A549 (cell line): Measurements from ENCODE around the gene CTSC.

Source experiments
- CTCF ChIP-seq: fragments of >200 bp; sonication (Bioruptor Twin); formaldehyde crosslinking; IDR thresholded peaks from 3 replicates; pipeline ENCODE4 v1.5.1; 2016
- E2F6 ChIP-seq: IDR thresholded peaks from 2 replicates; pipeline ENCODE4 v1.6.1; 2012; ENCODE audit warnings: low read depth, borderline replicate concordance
- JUN ChIP-seq, 2 experiments: fragments of >200 bp; sonication (Bioruptor Twin); formaldehyde crosslinking; IDR thresholded peaks; 2 replicates in 1 of 2; 3 replicates in 1 of 2; pipeline ENCODE4 v1.6.1; 2016 to 2017
- MAFK ChIP-seq: fragments of 450-650 bp; IDR thresholded peaks from 2 replicates; pipeline ENCODE4 v1.6.1; 2014; ENCODE audit not compliant: partially characterized antibody
- POLR2A ChIP-seq: IDR thresholded peaks from 2 replicates; pipeline ENCODE4 v1.6.1; 2012; ENCODE audit warnings: mild to moderate bottlenecking, low read length
- POLR2AphosphoS2 ChIP-seq: conservative IDR thresholded peaks from 2 replicates; pipeline ENCODE4 v1.6.1; 2012; ENCODE audit warnings: low read length, improper control_type of control experiment, inconsistent platforms
- REST ChIP-seq: fragments of 200-600 bp; sonication (generic); IDR thresholded peaks from 2 replicates; pipeline ENCODE4 v1.6.1; 2016; ENCODE audit warnings: antibody characterized with exemption, mild to moderate bottlenecking, moderate library complexity
- RFX5 ChIP-seq: fragments of 450-650 bp; IDR thresholded peaks from 2 replicates; pipeline ENCODE4 v1.7.1; 2014; ENCODE audit warnings: antibody characterized with exemption, mild to moderate bottlenecking, moderate library complexity
- ZSCAN20 ChIP-seq: fragments of 250-450 bp; sonication (Bioruptor Pico); IDR thresholded peaks from 2 replicates; pipeline ENCODE4 v1.8.0; 2022; ENCODE audit warnings: mild to moderate bottlenecking, moderate library complexity

GRCh38 chr11:88246696-88247095 is 90.8 kb downstream of the CTSC start:
- TF ChIP-seq REST (no peak), RFX5 (no peak), CTCF (no peak), POLR2AphosphoS2 (no peak), MAFK (no peak), ZSCAN20 (no peak), JUN (IDR thresholded peaks at IDR 0.05) (no peak), E2F6 (no peak), POLR2A (no peak)
